Stimulated activated CD4-positive, alpha-beta T cell treated with anti-CD3 and anti-CD28 coated beads, Interleukin-12 subunit alpha, Interleukin-12 subunit beta, amount 100 ng/mL, for 48 hours (primary cell): ENCODE data around the gene HMGXB3.

Source experiments
- DNase-seq, 3 donors: peaks; one replicate each; pipeline ENCODE4 v3.0.0-alpha.2; 2020; ENCODE audit warnings: low read depth in 2 of 3, low spot score in 1 of 3

The HMGXB3 gene

GRCh38 chr5:149988126-149988525 is 12.4 kb upstream of the HMGXB3 start:
- DNase-seq: no peak

- DNase-seq: peak; percentile 31 to 59 (median 41)
Measured at GRCh38 chr5:149990518-149991376, 9.8 kb upstream of the HMGXB3 start.

GRCh38 chr5:149993471-149993870 is 7.1 kb upstream of the HMGXB3 start:
- no peak for DNase-seq

GRCh38 chr5:149995385-149996204 is 4.9 kb upstream of the HMGXB3 start:
- no peak for DNase-seq

- DNase-seq: no peak
Measured at GRCh38 chr5:149996205-149996890, 4.2 kb upstream of the HMGXB3 start.

- DNase-seq: no peak
Measured at GRCh38 chr5:149998281-149998680, 2.3 kb upstream of the HMGXB3 start.

GRCh38 chr5:149999359-149999758 is 1.2 kb upstream of the HMGXB3 start:
- DNase-seq: no peak

- DNase-seq: no peak
Measured at GRCh38 chr5:149999866-150000255, 678 bp upstream of the HMGXB3 start.

- peak; percentile 10 to 19 (median 12) for DNase-seq
Measured at GRCh38 chr5:150000990-150001659, 586 bp downstream of the HMGXB3 start.

- DNase-seq: peak; percentile 29 to 50 (median 47)
Measured at GRCh38 chr5:150001660-150002486, 1.3 kb downstream of the HMGXB3 start.

GRCh38 chr5:150006318-150006717 is 5.8 kb downstream of the HMGXB3 start:
- no peak for DNase-seq

GRCh38 chr5:150007050-150007449 is 6.5 kb downstream of the HMGXB3 start:
- no peak for DNase-seq

- no peak for DNase-seq
Measured at GRCh38 chr5:150009671-150010387, 9.3 kb downstream of the HMGXB3 start.

GRCh38 chr5:150013931-150014330 is 13.4 kb downstream of the HMGXB3 start:
- no peak for DNase-seq

GRCh38 chr5:150014456-150014855 is 13.9 kb downstream of the HMGXB3 start:
- no peak for DNase-seq

GRCh38 chr5:150015415-150015814 is 14.9 kb downstream of the HMGXB3 start:
- no peak for DNase-seq

GRCh38 chr5:150016537-150016936 is 16.0 kb downstream of the HMGXB3 start:
- no peak for DNase-seq

GRCh38 chr5:150017226-150018005 is 16.9 kb downstream of the HMGXB3 start:
- no peak for DNase-seq

GRCh38 chr5:150020249-150020648 is 19.7 kb downstream of the HMGXB3 start:
- DNase-seq: no peak
